OCI-LY3 (cell line): ENCODE results near the gene EML1.

Source experiments
- EZH2phosphoT487 ChIP-seq: fragments of 200-600 bp; shearing (Covaris generic); IDR thresholded peaks from 2 replicates; pipeline ENCODE4 v1.6.1; 2018; ENCODE audit warnings: antibody characterized with exemption, mixed run types, low read depth
- TF ChIP-seq, protein P1 (sequence below): fragments of 200-600, 300-600 bp; sonication (generic); IDR thresholded peaks from 2 replicates; pipeline ENCODE4 v1.5.1; 2014; ENCODE audit warnings: antibody characterized with exemption, low read length, low read depth

DNA sequence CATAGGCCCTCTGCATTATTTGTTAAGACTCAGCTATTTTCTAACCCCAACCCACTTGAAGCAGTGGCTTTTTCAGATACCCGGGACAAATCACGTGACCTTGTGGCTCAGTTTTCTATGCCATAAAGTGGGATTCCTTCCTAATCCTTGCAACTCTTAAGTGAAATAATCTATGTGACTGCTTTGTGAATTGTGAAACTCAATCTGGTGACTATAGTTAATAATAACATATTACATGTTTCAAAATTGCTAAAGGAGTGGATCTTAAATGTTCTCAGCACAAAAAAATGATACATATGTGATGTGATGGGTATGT is 17.3 kb downstream of the EML1 start:
- TF ChIP-seq, protein P1, sequence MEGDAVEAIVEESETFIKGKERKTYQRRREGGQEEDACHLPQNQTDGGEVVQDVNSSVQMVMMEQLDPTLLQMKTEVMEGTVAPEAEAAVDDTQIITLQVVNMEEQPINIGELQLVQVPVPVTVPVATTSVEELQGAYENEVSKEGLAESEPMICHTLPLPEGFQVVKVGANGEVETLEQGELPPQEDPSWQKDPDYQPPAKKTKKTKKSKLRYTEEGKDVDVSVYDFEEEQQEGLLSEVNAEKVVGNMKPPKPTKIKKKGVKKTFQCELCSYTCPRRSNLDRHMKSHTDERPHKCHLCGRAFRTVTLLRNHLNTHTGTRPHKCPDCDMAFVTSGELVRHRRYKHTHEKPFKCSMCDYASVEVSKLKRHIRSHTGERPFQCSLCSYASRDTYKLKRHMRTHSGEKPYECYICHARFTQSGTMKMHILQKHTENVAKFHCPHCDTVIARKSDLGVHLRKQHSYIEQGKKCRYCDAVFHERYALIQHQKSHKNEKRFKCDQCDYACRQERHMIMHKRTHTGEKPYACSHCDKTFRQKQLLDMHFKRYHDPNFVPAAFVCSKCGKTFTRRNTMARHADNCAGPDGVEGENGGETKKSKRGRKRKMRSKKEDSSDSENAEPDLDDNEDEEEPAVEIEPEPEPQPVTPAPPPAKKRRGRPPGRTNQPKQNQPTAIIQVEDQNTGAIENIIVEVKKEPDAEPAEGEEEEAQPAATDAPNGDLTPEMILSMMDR = no peak
- TF ChIP-seq EZH2phosphoT487 = no peak
